Stomach (tissue), 4 donors: ENCODE measurements around the gene ZNF200.

Experiments
- CTCF ChIP-seq, 7 experiments: fragments of 450-650 bp in 4 of 7; fragments of 200-600 bp in 3 of 7; sonication (generic) in 3 of 7; IDR thresholded peaks; one replicate each; pipeline ENCODE4 v1.5.1; 2016 to 2019; ENCODE audit warnings: antibody characterized with exemption in 7 of 7, control low read depth in 2 of 7, mild to moderate bottlenecking in 1 of 7
- EP300 ChIP-seq: sonication (generic); formaldehyde crosslinking; IDR thresholded peaks from one replicate; pipeline ENCODE4 v1.6.1; 2017; ENCODE audit warnings: antibody characterized with exemption
- POLR2A ChIP-seq, 4 donors: fragments of 450-650 bp; IDR thresholded peaks; one replicate each; pipeline ENCODE4 v1.6.1; 2016; ENCODE audit warnings: antibody characterized with exemption in 4 of 4, control low read depth in 2 of 4, mild to moderate bottlenecking in 1 of 4, moderate library complexity in 1 of 4
- POLR2AphosphoS5 ChIP-seq, 3 donors: sonication (generic); formaldehyde crosslinking; IDR thresholded peaks; one replicate each; pipeline ENCODE4 v1.6.1; 2016; ENCODE audit warnings: antibody characterized with exemption in 3 of 3

DNA sequence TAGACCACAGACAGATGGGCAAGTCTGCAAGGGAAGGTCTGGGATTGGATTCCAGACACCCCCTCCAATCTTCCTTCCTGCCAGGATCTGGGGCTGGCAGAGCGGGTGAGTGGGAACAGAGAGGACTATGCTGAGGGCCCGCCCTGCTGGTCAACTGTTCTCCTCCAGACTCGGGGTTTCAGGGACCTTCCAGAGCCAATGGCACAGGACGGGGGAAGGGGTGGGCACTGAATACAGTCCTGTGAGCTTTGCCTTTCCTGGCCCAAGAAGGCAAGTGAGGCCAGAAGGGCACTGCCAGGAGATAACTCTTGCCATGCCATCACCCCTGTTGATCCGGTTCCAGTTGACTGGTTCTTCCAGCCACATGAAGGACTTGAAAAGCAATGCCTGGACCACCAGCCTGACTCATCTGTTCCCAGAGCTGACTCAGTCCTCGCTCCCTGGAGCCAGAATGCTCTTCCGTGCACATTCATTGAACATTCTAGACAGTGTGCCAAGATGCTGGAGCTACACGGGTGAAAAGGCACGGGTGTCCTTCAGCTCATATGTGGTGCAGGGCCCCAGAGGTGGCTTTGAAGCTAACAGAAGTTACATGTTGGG, 22.0 kb upstream of the ZNF200 start:
- TF ChIP-seq CTCF (IDR thresholded peaks at IDR 0.05) = no peak
- TF ChIP-seq POLR2A (IDR thresholded peaks at IDR 0.05) = no peak
- no peak for TF ChIP-seq EP300
- no peak for TF ChIP-seq POLR2AphosphoS5 (IDR thresholded peaks at IDR 0.05)
